Left cardiac atrium (tissue), 4 donors: ENCODE data around the gene DYNLRB1. TPM values are rescaled to one million over a fixed set of nuclear protein-coding genes. Genes with fewer than 3 reads are reported as not detected.
"Not testable (repeated sequence)": the region's sequence is repeated elsewhere in the genome, so short reads cannot be mapped to it uniquely, and the experiment has no call there.

Experiments used
- ATAC-seq, 2 donors: fragments of 200-7000 bp; cut with Tn5 transposase; one replicate each; pipeline ENCODE4 v1.9.1; 2020; ENCODE audit warnings: mild to moderate bottlenecking in 2 of 2, moderate library complexity in 2 of 2
- DNase-seq: peaks from one replicate; pipeline ENCODE4 v3.0.0-alpha.2; 2020
- intact Hi-C, 2 donors: fragments of 100-400 bp; cut with DNase I; formaldehyde crosslinking; loops; one replicate each; pipeline versions ENCODE4 v1.14.1 to v1.15.1; 2022 to 2023
- long read RNA-seq: library from polyadenylated mRNA; unstranded; transcript quantifications from one replicate; pipeline ENCODE4 v2.0.0, GENCODE V29; 2021
- total RNA-seq, 2 donors: library from RNA; stranded (reverse); fragmentation: NEBNext Ultra II Directional; extraction: Animal tissue kit (Norgen Biotek cat#: 25700); gene quantifications; one replicate each; pipeline ENCODE4 v1.2.1, GENCODE V29; 2021
- donor health status: DM: no; HTN: yes; CAD: no.
- donor health status: DM: no; HTN: yes; CAD: no; lungs with severe emphysema.
- donor health status: DM: yes; HTN: yes; CAD: no.
- donor health status: Dilated cardiomyopathy.

The DYNLRB1 gene
- total RNA-seq: 100 to 1,000 TPM; 138 to 141 TPM
- long read RNA-seq, partial matches to known transcripts: 1 of 6 reads
- long read RNA-seq, other reads (novel, unspliced or antisense): 1 of 6 reads

GRCh38 chr20:34516247-34517113 lies at the start of gene DYNLRB1:
Gene DYNLRB1 (plus strand): TSS chr20:34516422. CDS start chr20:34516459, 37 bp downstream.
- ATAC-seq (peak; percentile 97 to 98), DNase-seq (peak; percentile 98)
- intact Hi-C loops: no loop called here

- intact Hi-C loops: loop anchor here in 1 of 2 donors (10.0 kb wide), 1 partner anchor 274 kb away; no protein-coding TSS in a partner anchor
- DNase-seq (no peak), ATAC-seq (no peak)
These were observed 47.3 kb upstream of the DYNLRB1 start for GRCh38 chr20:34468951-34469350.

- intact Hi-C loops: loop anchor here (2.0 to 5.0 kb wide), 2 partner anchors 160 kb away; no protein-coding TSS in a partner anchor
- ATAC-seq: peak in 1 of 2 donors; percentile 84
- no peak for DNase-seq
These were observed 43.8 kb upstream of the DYNLRB1 start for GRCh38 chr20:34472246-34472925.

GRCh38 chr20:34473262-34473883 lies 42.8 kb upstream of the DYNLRB1 start:
- ATAC-seq (peak; percentile 86 to 90), DNase-seq (peak; percentile 50)
- intact Hi-C loops: loop anchor here (2.0 to 5.0 kb wide), 2 partner anchors 161 kb away; no protein-coding TSS in a partner anchor

GRCh38 chr20:34475979-34476736 lies 40.1 kb upstream of the DYNLRB1 start:
- DNase-seq (peak; percentile 61), ATAC-seq (peak; percentile 87 to 96)
- intact Hi-C loops: no loop called here

- intact Hi-C loops: no loop called here
- DNase-seq: no peak
- no peak for ATAC-seq
These were observed 36.6 kb upstream of the DYNLRB1 start for GRCh38 chr20:34479627-34480026.

GRCh38 chr20:34482154-34482553 lies 34.1 kb upstream of the DYNLRB1 start:
- DNase-seq, intact Hi-C loops, ATAC-seq: not testable (repeated sequence)

GRCh38 chr20:34483585-34484220 lies 32.5 kb upstream of the DYNLRB1 start:
- DNase-seq, ATAC-seq, intact Hi-C loops: not testable (repeated sequence)

- ATAC-seq (no peak), DNase-seq (no peak)
- intact Hi-C loops: no loop called here
These were observed 31.1 kb upstream of the DYNLRB1 start for GRCh38 chr20:34485068-34485634.

GRCh38 chr20:34491226-34491931 lies 24.8 kb upstream of the DYNLRB1 start:
- ATAC-seq: no peak
- intact Hi-C loops: no loop called here
- DNase-seq: no peak

GRCh38 chr20:34491932-34492509 lies 24.2 kb upstream of the DYNLRB1 start:
- ATAC-seq (no peak), DNase-seq (no peak)
- intact Hi-C loops: no loop called here

GRCh38 chr20:34493646-34494045 lies 22.6 kb upstream of the DYNLRB1 start:
- no peak for ATAC-seq
- DNase-seq: no peak
- intact Hi-C loops: no loop called here

GRCh38 chr20:34495307-34495706 lies 20.9 kb upstream of the DYNLRB1 start:
- ATAC-seq (no peak), DNase-seq (no peak)
- intact Hi-C loops: no loop called here

- no peak for DNase-seq
- intact Hi-C loops: no loop called here
- no peak for ATAC-seq
These were observed 20.3 kb upstream of the DYNLRB1 start for GRCh38 chr20:34495916-34496315.

- intact Hi-C loops, ATAC-seq, DNase-seq: not testable (repeated sequence)
These were observed 18.6 kb upstream of the DYNLRB1 start for GRCh38 chr20:34497596-34497995.

- DNase-seq (no peak), ATAC-seq (no peak)
- intact Hi-C loops: no loop called here
These were observed 15.4 kb upstream of the DYNLRB1 start for GRCh38 chr20:34500823-34501222.

GRCh38 chr20:34506480-34506879 lies 9.7 kb upstream of the DYNLRB1 start:
- ATAC-seq (no peak), DNase-seq (no peak)
- intact Hi-C loops: no loop called here
